Vagina (tissue), 2 donors: ENCODE measurements around the gene TNFRSF19.

ENCODE experiments used
- CTCF ChIP-seq, 3 experiments: fragments of 450-650 bp in 2 of 3; fragments of 200-600 bp in 1 of 3; sonication (generic) in 1 of 3; IDR thresholded peaks; one replicate each; pipeline ENCODE4 v1.5.1; 2017 to 2019; ENCODE audit warnings: antibody characterized with exemption in 3 of 3, mild to moderate bottlenecking in 2 of 3, moderate library complexity in 2 of 3
- POLR2A ChIP-seq, 2 donors: fragments of 450-650 bp; IDR thresholded peaks; one replicate each; pipeline ENCODE4 v1.6.1; 2017; ENCODE audit warnings: antibody characterized with exemption in 2 of 2, mild to moderate bottlenecking in 2 of 2, moderate library complexity in 2 of 2
- POLR2AphosphoS5 ChIP-seq, 2 donors: sonication (generic); formaldehyde crosslinking; IDR thresholded peaks; one replicate each; pipeline ENCODE4 v1.9.0; 2017; ENCODE audit warnings: antibody characterized with exemption in 2 of 2, mild to moderate bottlenecking in 2 of 2, low read depth in 1 of 2; ENCODE audit not compliant: insufficient read depth in 1 of 2

GRCh38 chr13:23612182-23612581 is 42.0 kb downstream of the TNFRSF19 start:
- TF ChIP-seq CTCF (IDR thresholded peaks at IDR 0.05) (no peak), POLR2AphosphoS5 (IDR thresholded peaks at IDR 0.05; ENCODE audit: insufficient read depth in 1 of 2, low read depth in 1 of 2) (no peak), POLR2A (IDR thresholded peaks at IDR 0.05) (no peak)
